Measurements from ENCODE around the gene THSD4. TPM values are rescaled to one million over a fixed set of nuclear protein-coding genes. Genes with fewer than 3 reads are reported as not detected.
"Not testable (repeated sequence)": the region's sequence is repeated elsewhere in the genome, so short reads cannot be mapped to it uniquely, and the experiment has no call there.

THSD4 gene
- polyA plus RNA-seq, 2 of the 4 experiments (the other 2 are of a cell fraction), result 15.8 to 40.7 TPM

GRCh38 chr15:71127083-71127482 lies 11.8 kb downstream of the THSD4 start (continued):
- TF ChIP-seq RFX5 (IDR thresholded peaks at IDR 0.05) (no peak), NFE2L2 (conservative IDR thresholded peaks at IDR 0.05; ENCODE audit: low read length) (no peak), POLR2AphosphoS2 (conservative IDR thresholded peaks at IDR 0.05; ENCODE audit: low read length) (no peak), RARB (CRISPR knock-in tag; IDR thresholded peaks at IDR 0.05) (no peak), HES2 (IDR thresholded peaks at IDR 0.05) (no peak), HOXB5 (CRISPR knock-in tag; IDR thresholded peaks at IDR 0.05) (no peak)

GRCh38 chr15:71128159-71128558 lies 12.9 kb downstream of the THSD4 start:
- POLR2A ChIA-PET; FAIRE-seq; H3K9me3 ChIP-seq; H3K4me2 ChIP-seq; H3K4me3 ChIP-seq; ATAC-seq; DNase-seq (ENCODE audit: low read depth in 1 of 2, low spot score in 1 of 2): not testable (repeated sequence)
- Histone ChIP-seq H3K27ac (0 out of 6 replicates have a peak overlapping the region, but pooled peaks of 1 of the 2 experiments have one; percentile 3), H3K4me1 (peaks cover 49% of the 10 kb centered on the region)
- WGBS (ENCODE audit: missing lambda C conversion rate), result 87% methylated on average over 6 of the region's 6 CpGs
- CTCF ChIA-PET, result interaction anchor here (1.1 to 1.7 kb wide), 3 partner anchors 10 to 459 kb away, joined by 4 to 7 read pairs (median 7); partner anchors contain the start of gene THSD4

DNA sequence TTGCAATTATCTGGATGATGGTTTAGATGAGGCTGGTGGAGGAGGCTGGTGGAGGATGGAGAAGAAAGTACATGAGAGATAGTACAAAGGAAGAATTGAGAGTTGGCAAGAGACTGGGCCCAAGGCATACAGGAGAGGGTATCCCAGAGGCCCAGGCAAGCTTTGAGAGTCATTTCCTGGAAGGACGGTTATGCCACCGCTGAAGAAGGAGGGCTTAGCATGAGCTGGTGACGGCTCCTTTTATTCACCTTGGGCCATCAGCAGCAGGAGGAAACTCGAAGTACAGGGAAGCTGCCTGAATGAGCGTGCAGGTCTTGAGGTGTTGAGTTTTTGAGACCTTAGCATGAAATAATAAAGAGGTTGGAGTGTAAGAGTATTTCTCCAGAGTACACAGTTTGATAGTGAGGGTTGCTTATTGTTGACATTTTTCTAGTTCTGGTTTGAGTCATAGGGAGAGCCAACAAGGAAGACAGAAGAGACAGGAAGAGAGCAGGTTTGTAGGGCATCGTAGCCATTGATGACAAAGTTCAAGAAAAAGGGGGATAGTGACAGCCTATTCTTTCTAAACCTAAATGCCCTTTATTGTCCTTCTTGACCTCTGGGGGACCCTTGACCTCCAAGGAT lies 13.8 kb downstream of the THSD4 start:
- ChIA-PET CTCF (interaction anchor here (1.0 to 1.7 kb wide), 5 partner anchors 11 to 460 kb away, joined by 3 to 7 read pairs (median 4); partner anchors contain the start of gene THSD4), POLR2A (interaction anchor here (0.9 to 1.1 kb wide), 2 partner anchors 12 to 167 kb away, joined by 4 to 5 read pairs; no protein-coding TSS in a partner anchor)
- peaks cover 56% of the 10 kb centered on the region for H3K4me1 ChIP-seq
- H3K4me3 ChIP-seq, result no peak overlapping the region
- TF ChIP-seq HEYL (CRISPR knock-in tag; IDR thresholded peaks at IDR 0.05) (0 out of 2 replicates have a peak, but pooled peaks have one; percentile 51), MAX (IDR thresholded peaks at IDR 0.05) (0 out of 2 replicates have a peak, but pooled peaks have one; percentile 45), CTCF (IDR thresholded peaks at IDR 0.05) (no peak), ZSCAN20 (CRISPR knock-in tag; IDR thresholded peaks at IDR 0.05) (0 out of 2 replicates have a peak, but pooled peaks have one; percentile 32), FOSL2 (IDR thresholded peaks at IDR 0.05) (no peak), FOSL2 (CRISPR knock-in tag; IDR thresholded peaks at IDR 0.05) (0 out of 2 replicates have a peak, but pooled peaks have one; percentile 32), E2F6 (IDR thresholded peaks at IDR 0.05; ENCODE audit: borderline replicate concordance, low read depth) (no peak)
- peaks cover 4% of the 10 kb centered on the region; the same call in 2 of the 3 replicates for H3K9me3 ChIP-seq
- H3K27ac ChIP-seq, result peak overlapping the region; percentile 54 to 61
- WGBS (ENCODE audit: missing lambda C conversion rate), result 20% methylated on average over 6 of the region's 6 CpGs
- FAIRE-seq (no peak), DNase-seq (ENCODE audit: low read depth in 1 of 2, low spot score in 1 of 2) (peak in 1 of 2 experiments; percentile 61), ATAC-seq (peak; percentile 58 to 65; a peak in 5 of 6 replicates)
- peak overlapping the region; percentile 56 for H3K4me2 ChIP-seq

DNA sequence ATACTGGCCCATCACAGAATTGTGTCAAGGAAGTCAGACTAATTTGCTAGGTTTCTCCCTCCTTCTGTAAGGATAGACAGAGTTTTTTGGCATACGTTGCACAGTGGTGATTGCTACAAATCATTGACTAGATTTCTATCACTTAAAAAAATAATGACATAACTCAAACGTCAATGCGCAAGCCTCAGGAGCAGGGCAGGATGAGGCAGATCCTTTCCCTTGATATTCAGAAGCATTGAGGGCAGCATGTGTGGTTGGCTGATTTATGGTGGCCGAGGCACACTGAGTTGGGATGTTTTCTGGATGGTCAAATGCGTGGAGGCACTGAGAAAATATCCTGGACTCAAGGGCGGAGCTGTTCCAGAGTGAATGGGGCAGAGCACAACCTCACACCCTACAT lies 14.4 kb downstream of the THSD4 start:
- WGBS (ENCODE audit: missing lambda C conversion rate), result 40% methylated on average over 6 of the region's 6 CpGs

More for the DNA sequence above, 14.4 kb downstream of the THSD4 start:
- ATAC-seq (peak in 1 of 2 experiments; percentile 42; a peak in 3 of 6 replicates), DNase-seq (ENCODE audit: low read depth in 1 of 2, low spot score in 1 of 2) (peak in 1 of 2 experiments; percentile 51), FAIRE-seq (no peak)
- POLR2A ChIA-PET, result interaction anchor here (0.9 kb wide), 1 partner anchor 166 kb away, joined by 4 read pairs; no protein-coding TSS in a partner anchor
- CTCF ChIA-PET, result interaction anchor here (0.9 to 2.3 kb wide), 4 partner anchors 14 to 311 kb away, joined by 3 to 7 read pairs (median 5); partner anchors contain the start of gene THSD4
- Histone ChIP-seq H3K4me2 (peak overlapping the region; percentile 56), H3K4me3 (no peak overlapping the region), H3K9me3 (peaks cover 4% of the 10 kb centered on the region; the same call in 2 of the 3 replicates), H3K27ac (peak overlapping the region; percentile 54 to 61), H3K4me1 (peaks cover 58% of the 10 kb centered on the region)
- TF ChIP-seq RFX5 (IDR thresholded peaks at IDR 0.05), result no peak
- TF ChIP-seq GATA3 (IDR thresholded peaks at IDR 0.05; ENCODE audit: borderline replicate concordance), result peak; percentile 51
- TF ChIP-seq FOSB (CRISPR knock-in tag; IDR thresholded peaks at IDR 0.05), result no peak

Measured in A549 (cell line).